HG03521 (cell line): Measurements from ENCODE around the gene NGEF.

ENCODE experiments used
- ATAC-seq: cut with Tn5 transposase; IDR thresholded peaks from one replicate; pipeline ENCODE4 v1.9.1; 2021; ENCODE audit warnings: mild to moderate bottlenecking, moderate library complexity; ENCODE audit not compliant: unreplicated experiment

NGEF gene

DNA sequence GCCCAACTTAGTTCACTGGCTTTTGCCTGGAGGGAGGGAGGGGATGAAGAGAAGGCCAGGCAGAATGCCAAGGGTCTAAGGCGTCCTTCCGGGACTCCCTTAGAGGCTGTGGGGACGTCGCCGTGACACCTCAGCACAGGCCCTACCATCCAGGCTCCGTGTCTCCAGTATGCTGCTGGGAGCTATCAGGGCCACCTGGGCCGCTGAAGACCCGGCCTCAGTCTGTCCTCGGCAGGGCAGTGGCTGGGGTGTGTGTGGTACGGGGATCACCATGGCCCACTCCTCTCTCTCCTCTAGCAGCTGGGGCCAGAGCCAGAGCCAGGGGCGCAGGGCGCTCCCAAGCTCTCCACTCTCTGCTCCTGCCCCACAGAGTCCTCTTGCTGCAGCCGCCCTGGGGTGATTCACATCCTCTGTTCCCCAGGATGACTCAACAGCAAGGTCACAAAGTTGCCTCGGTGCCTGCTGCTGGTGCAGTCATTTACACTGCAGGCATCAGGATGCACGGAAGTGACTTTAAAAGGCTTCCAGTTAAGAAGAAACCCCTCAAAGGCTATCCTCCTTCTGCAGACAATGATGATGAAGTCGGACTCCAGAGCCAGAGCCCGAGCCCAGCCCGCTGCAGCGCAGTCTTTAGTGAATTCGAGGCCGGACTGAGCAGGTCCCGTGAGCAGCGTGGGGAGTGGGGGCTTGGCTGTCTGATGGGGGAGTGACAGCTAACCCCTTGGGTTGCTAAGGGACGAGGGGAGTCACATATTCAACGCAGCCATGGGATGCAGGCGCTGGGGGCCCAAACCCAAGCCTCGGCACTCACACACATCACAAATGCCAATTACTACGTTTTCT is 111.1 kb downstream of the NGEF start:
- ATAC-seq = no peak

DNA sequence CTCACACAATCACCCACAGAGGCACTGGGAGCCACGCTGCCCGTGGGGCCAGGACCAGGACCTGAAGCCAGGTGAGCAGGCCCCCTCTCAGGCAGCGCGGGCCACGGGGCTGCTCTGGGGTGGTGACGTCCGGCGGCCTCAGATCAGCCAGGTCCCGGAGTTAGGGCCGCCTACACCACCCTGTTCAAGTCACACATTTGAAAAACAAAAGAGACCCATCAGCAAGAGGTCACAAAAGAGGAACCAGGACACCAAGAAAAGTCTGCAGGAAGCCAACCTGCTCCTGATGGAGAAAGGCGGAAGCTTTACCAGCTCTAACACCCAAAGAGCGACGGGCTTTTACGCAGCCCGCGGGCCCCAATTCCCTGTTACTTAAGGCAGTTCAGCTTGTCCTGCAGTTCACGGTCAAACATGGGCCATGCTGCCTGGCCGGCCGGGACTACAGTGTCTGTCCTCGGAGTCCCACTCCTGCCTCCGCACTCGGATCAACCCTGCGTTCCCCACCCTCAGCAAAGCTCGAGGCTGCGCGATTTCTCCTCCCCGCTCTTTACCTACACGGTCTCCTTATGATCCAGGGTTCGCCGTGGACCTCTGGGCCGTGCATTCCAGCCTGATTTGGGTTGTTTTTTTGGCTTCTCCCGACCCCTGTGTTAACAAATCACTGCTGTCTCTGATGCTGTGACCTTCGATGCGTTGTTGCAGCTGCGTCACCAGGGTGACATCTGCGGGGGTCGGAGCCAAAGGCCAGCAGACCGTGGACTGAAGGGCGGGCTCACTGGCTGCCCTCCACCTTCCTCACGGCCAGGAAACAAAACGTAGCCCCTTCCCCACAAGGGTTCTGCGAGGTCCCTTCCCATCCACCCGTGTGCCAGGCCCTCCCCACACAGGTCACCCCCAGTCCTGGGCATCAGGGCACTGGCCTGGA is 112.0 kb downstream of the NGEF start:
- ATAC-seq = no peak

DNA sequence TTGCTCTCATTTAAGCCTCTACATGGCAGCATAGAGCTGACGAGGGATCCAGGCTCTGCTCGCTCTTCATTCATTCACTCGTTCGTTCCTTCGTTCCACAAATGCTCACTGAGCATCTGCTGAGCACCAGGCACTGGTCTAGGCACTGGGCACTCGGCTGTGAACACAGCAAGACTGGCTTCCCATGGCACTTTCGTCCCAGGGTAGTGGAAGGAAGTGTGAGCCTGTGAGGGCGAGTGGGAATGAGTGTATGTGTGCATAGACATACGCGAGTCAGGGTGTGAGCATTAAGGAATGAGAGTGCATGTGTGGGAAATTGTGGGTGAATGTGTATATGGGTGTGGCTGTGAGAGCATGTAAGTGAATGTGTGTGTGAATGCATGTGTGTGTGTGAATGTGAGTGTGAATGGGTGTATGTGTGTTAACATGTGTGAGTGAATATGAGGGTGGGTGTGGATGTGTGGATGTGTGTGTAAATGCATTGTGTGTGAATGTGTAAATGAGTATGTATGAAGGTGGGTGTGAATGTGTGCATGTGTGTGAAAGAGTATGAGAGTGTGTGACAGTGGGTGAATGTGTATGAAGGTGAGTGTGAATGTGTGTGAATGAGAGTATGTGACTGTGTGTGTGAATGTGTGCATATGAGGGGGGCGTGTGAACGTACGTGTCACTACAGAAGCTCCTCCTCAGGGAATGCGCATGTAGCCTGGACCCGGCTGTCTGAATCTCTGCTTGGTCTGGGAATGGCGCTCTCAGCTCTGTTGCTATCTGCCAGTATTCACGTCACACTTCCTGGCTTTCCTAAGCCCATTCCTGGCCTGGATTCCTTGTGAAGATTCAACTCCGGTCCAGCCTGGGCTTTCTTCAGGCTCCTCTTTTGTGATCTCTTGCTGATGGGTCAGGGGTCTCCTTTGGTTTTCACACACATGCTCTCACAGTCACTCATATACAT is 114.2 kb downstream of the NGEF start:
- ATAC-seq = no peak

DNA sequence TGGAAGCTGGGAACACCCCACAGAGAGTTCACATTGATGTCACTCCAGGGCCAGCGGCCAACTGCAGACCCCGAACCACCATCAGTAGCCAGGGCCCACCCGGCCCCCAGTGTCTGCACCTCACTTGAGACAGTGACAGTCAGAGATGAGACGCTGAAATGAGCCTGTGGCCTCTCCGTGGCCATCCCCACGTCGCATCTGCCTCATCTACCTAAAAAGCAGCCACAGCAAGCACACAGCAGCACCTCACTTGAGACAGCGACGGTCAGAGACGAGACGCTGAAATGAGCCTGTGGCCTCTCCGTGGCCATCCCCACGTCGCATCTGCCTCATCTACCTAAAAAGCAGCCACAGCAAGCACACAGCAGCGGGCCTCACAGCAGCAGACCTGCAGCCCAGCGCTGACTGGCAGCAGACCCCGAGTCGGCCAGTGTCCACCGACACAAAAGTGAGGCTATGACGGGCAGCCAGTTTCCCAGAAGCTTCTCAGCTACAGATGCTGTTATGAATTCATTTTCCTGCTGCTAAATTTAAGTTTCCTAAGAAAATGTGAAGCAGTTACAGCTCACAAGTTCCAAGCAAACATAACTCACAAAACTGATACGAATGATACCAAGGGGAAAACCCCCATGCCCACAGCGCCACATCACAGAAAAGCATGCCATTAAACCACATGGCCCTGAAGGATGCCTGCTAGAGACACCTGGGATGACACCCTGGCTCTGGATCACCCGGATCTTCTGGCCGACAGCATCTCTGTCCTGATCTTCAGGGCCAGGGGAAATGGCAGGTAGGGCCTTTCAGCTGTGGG is 115.3 kb downstream of the NGEF start:
- no peak for ATAC-seq

DNA sequence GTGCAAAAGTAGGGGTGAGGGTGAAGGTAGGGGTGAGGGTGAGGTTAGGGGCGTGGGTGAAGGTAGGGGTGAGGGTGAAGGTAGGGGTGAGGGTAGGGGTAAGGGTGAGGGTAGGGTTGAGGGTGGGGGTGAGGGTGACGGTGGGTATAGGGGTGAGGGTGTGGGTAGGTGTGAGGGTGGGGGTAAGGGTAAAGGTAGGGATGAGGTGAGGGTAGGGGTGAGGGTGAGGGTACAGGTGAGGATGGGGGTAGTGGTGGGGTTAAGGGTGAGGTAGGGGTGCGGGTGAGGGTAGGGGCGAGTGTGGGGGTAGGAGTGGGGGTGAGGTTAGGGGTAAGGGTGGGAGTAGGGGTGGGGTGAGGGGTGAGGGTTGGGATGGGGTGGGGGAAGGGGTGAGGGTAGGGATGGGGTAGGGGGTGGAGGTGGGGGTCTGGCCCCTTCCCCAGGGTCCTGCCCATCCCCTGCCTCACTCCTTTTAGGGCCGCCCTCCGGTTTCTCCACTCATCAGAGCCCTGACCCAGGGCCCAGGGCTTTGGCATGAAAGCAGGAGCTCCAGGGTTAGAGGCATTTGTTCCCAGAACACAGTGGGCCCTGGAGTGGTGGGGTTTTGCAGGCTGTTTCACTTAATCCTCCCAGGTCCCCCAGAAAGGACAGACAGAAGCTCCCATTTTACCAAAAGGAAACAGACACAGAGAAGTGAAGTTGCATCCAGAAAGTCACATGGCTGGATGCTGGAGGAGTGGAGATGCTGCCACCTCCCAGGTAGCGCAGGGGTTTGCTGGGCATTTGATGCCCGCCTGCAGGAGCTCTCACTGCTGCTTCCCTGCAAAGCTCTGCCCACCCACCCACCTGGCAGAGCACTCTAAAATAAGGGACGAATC is 116.1 kb downstream of the NGEF start:
- ATAC-seq = no peak

DNA sequence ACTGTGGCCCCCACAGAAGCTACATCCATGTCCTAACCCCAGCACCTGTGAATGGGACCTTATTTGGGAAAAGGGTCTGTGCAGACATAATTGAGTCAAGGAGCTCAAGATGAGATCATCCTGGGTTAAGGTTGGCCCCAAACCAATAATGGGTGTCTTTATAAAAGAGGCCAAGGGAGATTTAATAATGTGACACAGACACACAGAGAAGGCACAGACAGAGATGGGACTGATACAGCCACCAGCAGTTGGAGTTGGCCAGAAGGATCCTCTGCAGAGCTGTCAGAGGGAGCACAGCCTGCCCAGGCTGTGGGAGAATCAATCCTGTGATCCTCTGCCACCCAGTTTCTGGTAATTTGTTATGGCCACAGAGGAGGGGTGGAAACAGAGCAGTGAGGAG is 116.9 kb downstream of the NGEF start:
- no peak for ATAC-seq

DNA sequence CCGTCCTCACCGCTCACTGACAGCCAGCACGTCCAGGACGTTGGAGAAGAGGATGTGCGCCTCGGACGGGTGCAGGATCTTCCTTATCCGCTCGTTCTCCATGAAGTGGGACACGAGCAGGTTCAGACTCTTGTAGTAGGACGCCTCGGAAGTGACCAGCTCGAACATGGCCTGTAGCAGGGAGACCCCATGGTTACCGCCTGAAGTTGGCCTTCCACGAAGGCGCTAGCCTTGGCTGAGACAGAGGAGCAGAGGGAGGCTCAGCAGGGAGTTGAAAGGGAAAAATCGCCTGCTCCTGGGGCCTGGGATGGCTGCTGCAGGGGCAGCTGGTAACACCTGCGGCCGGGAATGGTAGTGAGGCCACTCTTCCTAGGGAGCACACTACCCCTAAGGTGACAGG is 118.3 kb downstream of the NGEF start:
- no peak for ATAC-seq

DNA sequence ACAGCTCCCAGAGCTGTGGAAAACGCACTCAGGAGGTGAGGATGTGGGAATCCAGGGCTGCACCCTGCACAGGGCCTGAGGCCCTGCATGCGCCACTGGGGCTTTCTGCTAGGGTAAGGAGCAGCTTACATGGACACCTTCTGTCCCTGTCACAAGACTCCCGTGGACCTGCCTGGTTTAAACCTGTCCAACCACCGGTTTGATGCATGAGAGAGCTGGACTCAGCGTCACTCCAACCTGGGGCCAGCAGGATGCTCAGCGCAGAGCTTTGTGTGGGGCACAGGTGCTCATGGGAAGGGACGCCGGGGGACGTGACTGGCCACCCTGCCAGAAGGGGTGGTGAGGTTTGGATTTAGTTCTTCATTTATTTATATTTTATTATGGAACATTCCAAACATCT is 118.8 kb downstream of the NGEF start:
- ATAC-seq = no peak

DNA sequence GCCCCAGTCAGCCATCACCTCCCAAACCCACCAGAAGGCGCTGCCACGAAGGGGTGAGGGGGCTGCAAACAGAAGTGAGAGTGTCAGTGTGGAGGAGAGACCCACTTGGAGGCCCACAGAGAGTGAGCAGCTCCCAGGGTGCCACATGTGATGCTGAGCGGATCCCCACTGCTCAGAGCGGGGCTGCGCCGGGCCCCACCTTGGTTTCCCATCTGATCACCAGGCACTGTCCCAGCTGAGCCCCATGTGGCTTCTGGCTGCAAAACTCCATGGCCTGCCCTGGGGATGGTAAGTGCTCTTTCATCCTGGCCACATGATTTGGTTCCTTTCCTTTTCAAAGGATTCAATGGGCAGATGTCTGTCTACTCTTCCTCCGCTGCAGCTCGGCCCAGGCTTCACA is 119.2 kb downstream of the NGEF start:
- ATAC-seq = no peak

DNA sequence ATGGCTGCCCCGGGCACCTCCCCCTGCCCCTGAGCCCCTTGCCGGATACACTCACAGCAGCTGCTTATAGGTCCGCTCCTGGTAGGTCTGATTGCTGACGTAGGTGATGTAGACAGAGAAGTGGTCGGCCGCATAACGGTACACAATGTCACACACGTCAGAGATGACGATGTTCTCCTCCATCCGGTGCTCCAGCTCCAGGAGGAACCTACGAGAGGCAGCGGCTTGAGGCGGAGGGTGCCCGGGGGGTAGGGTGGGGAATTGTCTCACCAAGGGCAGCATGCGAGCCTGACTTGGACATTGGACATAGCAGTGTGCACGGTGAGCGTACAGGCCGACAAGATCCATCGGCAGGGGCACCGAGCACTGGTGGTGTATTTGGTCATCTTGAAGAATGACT is 120.2 kb downstream of the NGEF start:
- no peak for ATAC-seq

DNA sequence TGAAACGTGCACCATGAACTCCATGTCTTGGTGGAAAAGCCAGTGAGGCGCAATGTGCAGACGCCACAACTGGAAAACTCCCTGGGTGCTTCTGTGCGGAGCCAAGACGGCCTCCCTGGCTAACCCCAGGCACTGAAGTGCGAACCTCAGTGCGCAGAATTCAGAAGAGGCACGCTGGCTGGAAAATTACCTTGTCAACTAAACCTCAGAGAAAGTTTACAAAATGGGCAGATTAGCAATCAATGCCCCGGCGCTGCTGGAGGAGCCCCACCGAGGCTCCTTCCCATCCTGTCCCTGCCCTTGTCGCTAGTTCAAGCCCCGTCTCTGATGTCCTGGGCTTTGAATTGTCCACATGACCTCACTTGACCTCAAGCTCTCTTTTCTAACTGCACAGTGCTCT is 120.8 kb downstream of the NGEF start:
- ATAC-seq = no peak

DNA sequence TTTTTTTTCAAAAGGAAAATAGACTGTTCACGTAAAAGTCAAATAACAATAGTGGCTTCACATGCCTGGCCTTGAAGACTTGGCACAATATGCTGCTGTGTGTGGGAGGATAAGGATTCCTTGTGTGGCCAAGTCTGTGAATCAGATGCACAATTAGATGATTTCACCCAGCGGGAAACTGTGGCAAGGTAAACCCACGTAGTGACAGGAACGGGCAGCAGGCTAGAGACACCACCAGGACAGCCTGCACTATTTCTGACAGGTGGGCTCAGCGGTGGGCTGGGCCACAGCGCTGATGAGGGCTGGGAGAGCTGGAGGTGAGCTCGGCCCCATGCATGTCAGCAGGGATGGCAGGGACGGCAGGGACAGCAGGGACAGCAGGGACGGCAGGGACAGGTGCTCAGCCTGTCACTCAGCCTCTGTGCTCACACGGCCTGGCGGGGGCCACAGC is 121.4 kb downstream of the NGEF start:
- ATAC-seq = no peak

DNA sequence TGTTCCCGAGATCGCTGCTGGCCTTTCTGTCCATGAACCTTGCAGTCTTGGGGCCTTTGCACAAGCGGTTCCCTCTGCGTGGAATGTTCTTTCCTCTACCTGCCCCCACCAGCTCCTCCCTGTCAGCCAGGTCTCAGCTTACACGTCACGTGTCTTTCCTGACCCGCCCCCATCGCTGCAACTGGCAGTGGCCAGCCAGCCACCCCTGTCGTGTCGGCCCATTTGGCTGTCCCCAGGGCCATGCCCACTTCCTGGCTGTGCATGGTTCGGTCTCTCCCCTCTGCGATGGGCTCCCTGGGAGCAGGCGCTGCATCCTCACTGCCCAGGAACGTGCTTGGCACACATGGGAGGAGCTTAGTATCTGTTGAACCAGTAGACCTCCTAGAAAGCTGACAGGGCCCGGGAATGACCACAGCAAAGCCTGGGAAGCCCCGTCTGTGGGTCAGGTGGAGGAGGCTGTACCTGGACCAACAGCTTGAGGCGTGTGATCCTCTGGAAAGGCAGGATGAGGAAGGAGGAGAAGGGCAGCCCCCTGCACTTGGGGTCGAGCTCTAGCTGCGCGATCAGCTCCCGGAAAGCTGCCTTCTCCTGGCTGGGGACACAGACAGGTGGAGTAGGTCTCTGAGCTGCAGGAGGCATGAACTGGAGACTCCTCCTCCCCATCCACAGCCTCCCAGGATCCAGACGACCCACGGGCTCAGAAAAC is 122.0 kb downstream of the NGEF start:
- ATAC-seq = no peak

DNA sequence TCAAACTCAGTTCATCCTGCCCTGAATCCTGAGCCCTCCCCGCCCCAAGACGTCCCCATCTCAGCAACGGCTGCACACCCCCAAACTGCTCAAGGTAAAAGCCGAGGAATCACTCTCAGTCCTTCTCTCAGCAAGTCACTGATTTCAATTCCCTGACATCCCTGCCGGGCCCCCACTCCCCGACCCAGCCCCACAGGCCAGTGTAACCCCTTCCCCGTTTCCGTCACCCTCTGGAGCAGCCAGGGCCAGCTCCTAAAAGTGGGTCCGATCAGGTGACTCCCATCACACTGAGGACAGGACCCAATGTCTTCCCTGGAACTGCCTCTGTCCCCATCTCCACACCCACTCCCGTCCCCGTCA is 122.5 kb downstream of the NGEF start:
- ATAC-seq = no peak

DNA sequence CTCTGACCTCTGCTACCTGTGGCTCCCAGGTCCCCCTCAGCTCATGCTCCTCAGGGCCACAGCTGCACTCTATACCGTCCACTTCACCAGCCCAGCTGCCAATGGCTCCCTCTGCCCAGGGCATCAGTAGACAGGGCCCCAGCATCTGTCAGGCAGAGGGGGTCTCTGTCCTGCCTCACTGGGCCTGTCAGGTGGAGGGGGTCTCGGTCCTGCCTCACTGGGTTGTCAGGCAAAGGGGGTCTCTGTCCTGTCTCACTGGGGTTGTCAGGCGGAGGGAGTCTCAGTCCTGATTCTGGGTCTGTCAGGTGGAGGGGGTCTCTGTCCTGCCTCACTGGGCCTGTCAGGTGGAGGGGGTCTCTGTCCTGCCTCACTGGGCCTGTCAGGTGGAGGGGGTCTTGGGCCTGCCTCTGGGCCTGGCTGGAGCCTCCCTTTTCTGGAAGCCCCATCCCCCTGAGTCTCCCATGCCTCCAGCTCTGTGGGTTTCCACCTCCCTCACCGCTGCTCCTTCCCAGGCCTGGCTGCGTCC is 123.1 kb downstream of the NGEF start:
- no peak for ATAC-seq

DNA sequence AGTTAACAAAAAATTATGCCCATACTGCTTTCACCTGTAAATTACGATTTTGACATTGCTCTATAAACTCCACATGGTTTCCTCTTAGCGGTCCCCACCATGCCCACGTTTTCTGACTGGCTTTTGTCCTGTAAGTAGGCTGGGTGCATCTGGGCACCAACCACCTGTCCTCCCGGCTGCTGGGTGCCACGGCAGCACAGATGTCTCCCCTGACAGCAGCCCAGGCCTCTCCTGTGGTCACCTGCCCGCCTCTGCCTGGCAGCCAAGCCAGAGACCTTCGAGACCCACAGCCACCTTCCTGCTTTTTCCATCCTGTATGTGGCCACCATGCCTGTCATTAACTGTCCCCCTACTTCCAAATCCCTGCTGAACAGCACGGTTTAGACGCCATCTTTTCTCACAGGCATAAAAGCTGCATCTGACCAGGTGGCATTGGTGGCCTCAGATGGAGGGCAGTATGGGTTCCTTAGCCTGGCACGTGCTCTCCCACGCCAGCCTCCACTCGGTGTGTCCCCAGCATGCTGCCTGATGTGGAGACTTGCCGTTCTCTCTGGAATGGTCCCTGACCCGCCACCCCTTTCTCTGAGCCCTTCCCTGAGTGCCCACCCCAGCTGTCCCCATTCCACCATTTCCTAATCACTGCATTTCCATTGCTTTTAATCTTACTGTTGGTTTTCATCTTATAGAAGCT is 124.1 kb downstream of the NGEF start:
- no peak for ATAC-seq

DNA sequence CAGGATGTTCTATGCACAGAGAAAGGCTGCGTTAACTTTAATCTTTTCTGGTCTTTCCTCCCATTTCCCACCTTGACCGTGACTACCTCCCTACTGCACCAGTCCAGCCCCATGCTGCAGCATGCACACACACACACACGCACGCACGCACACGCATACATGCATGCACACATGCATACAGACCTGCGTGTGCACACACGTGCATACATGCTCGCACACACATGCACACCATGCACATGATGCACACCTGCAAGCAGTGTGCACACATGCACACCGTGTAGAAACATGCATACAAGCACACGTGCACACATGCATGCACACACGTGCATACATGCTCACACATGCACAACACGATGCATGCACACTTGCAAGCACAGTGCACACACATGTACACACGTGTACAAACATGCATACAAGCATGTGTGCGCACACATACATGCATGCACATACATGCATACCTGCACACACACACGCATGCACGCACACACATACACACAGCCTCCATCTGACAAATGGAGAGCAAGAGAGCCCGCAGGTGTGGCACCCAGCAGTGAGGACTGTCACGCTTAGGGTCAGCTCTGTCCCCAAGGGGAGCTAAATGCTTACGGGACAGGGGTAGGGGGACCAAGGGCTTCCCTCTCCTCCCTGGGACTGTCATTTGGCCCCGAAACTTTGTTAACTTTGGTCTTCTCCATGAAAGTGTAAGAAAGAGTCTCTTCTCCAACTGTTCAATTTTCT is 124.8 kb downstream of the NGEF start:
- no peak for ATAC-seq
